WTC11 (cell line): ENCODE results near the gene COMMD7. TPM values are rescaled to one million over a fixed set of nuclear protein-coding genes. Genes with fewer than 3 reads are reported as not detected.
A peak's percentile ranks its signal among the peaks of the same experiment; 100 is the strongest.

ENCODE experiments used
- AFF4 ChIP-seq: sonication (generic); formaldehyde crosslinking; IDR thresholded peaks from 2 replicates; pipeline ENCODE4 v1.8.1; 2023; ENCODE audit warnings: mild to moderate bottlenecking, missing genetic modification reagents, borderline replicate concordance
- E2F5 ChIP-seq: sonication (generic); formaldehyde crosslinking; IDR thresholded peaks from 2 replicates; pipeline ENCODE4 v1.8.1; 2022; ENCODE audit warnings: mild to moderate bottlenecking, moderate library complexity, missing genetic modification reagents
- ELF4 ChIP-seq: sonication (generic); formaldehyde crosslinking; IDR thresholded peaks from 2 replicates; pipeline ENCODE4 v1.8.1; 2022; ENCODE audit warnings: low read depth, mild to moderate bottlenecking, moderate library complexity, missing genetic modification reagents
- ESRRA ChIP-seq: sonication (generic); formaldehyde crosslinking; IDR thresholded peaks from 2 replicates; pipeline ENCODE4 v1.8.1; 2022; ENCODE audit warnings: mild to moderate bottlenecking, missing genetic modification reagents, borderline replicate concordance
- FOXP4 ChIP-seq: sonication (generic); formaldehyde crosslinking; IDR thresholded peaks from 2 replicates; pipeline ENCODE4 v1.8.0; 2022; ENCODE audit warnings: mild to moderate bottlenecking, missing genetic modification reagents
- GRHL2 ChIP-seq: fragments of 250-450 bp; sonication (Bioruptor Pico); IDR thresholded peaks from 2 replicates; pipeline ENCODE4 v1.8.0; 2022; ENCODE audit warnings: mild to moderate bottlenecking, moderate library complexity; ENCODE audit not compliant: insufficient replicate concordance, severe bottlenecking
- HMGA2 ChIP-seq: fragments of 250-450 bp; sonication (Bioruptor Pico); IDR thresholded peaks from 2 replicates; pipeline ENCODE4 v1.4.0; 2021; ENCODE audit warnings: mild to moderate bottlenecking, moderate library complexity
- NR1H2 ChIP-seq: sonication (generic); formaldehyde crosslinking; IDR thresholded peaks from 2 replicates; pipeline ENCODE4 v1.9.0; 2021; ENCODE audit warnings: mild to moderate bottlenecking, moderate library complexity, missing genetic modification reagents
- NR3C1 ChIP-seq: sonication (generic); formaldehyde crosslinking; conservative IDR thresholded peaks from 2 replicates; pipeline ENCODE4 v1.8.1; 2023; ENCODE audit warnings: low read depth, mild to moderate bottlenecking, missing genetic modification reagents
- PRDM15 ChIP-seq: sonication (generic); formaldehyde crosslinking; IDR thresholded peaks from 2 replicates; pipeline ENCODE4 v1.8.0; 2022; ENCODE audit warnings: missing genetic modification reagents
- RELA ChIP-seq: sonication (generic); formaldehyde crosslinking; IDR thresholded peaks from 2 replicates; pipeline ENCODE4 v1.8.1; 2022; ENCODE audit warnings: missing genetic modification reagents, mild to moderate bottlenecking, borderline replicate concordance
- RORB ChIP-seq: fragments of 250-450 bp; sonication (Bioruptor Pico); IDR thresholded peaks from 2 replicates; pipeline ENCODE4 v1.9.0; 2021; ENCODE audit warnings: mild to moderate bottlenecking
- TCF7 ChIP-seq: sonication (generic); formaldehyde crosslinking; IDR thresholded peaks from 2 replicates; pipeline ENCODE4 v1.8.0; 2022; ENCODE audit warnings: mild to moderate bottlenecking, low read depth, missing genetic modification reagents, moderate library complexity
- USF1 ChIP-seq: sonication (generic); formaldehyde crosslinking; IDR thresholded peaks from 2 replicates; pipeline ENCODE4 v1.8.0; 2022; ENCODE audit warnings: mild to moderate bottlenecking, missing genetic modification reagents
- USF2 ChIP-seq: sonication (generic); formaldehyde crosslinking; IDR thresholded peaks from 2 replicates; pipeline ENCODE4 v1.8.1; 2023; ENCODE audit warnings: mild to moderate bottlenecking, missing genetic modification reagents, moderate library complexity
- ZBTB43 ChIP-seq: sonication (generic); formaldehyde crosslinking; IDR thresholded peaks from 2 replicates; pipeline ENCODE4 v1.8.1; 2023; ENCODE audit warnings: mild to moderate bottlenecking, missing genetic modification reagents
- ZMAT4 ChIP-seq: fragments of 250-450 bp; sonication (Bioruptor Pico); IDR thresholded peaks from 2 replicates; pipeline ENCODE4 v1.9.0; 2021; ENCODE audit warnings: mild to moderate bottlenecking
- ZNF121 ChIP-seq: sonication (generic); formaldehyde crosslinking; IDR thresholded peaks from 2 replicates; pipeline ENCODE4 v1.8.0; 2023; ENCODE audit warnings: missing genetic modification reagents
- ZNF232 ChIP-seq: sonication (generic); formaldehyde crosslinking; IDR thresholded peaks from 2 replicates; pipeline ENCODE4 v1.8.0; 2022; ENCODE audit warnings: mild to moderate bottlenecking, missing genetic modification reagents
- ZNF263 ChIP-seq: sonication (generic); formaldehyde crosslinking; IDR thresholded peaks from 2 replicates; pipeline ENCODE4 v1.8.1; 2022; ENCODE audit warnings: low read depth, mild to moderate bottlenecking, moderate library complexity, missing genetic modification reagents
- ZNF317 ChIP-seq: sonication (generic); formaldehyde crosslinking; IDR thresholded peaks from 2 replicates; pipeline ENCODE4 v1.8.1; 2023; ENCODE audit warnings: low read depth, mild to moderate bottlenecking, moderate library complexity, missing genetic modification reagents, borderline replicate concordance
- total RNA-seq: library from RNA; stranded (reverse); gene quantifications from 3 replicates; pipeline ENCODE4 v1.2.3, GENCODE V29; 2021

Gene COMMD7
- total RNA-seq, 1 experiment from 2014 or later, result 42.3 TPM

GRCh38 chr20:32743237-32744112, at the start of gene COMMD7 (continued):
- TF ChIP-seq FOXP4 (CRISPR knock-in tag), result peak; percentile 21; the same call in 1 of the 2 replicates
- TF ChIP-seq ZMAT4 (CRISPR knock-in tag), result no peak
- no peak for TF ChIP-seq ZNF121 (CRISPR knock-in tag)
- no peak for TF ChIP-seq ELF4 (CRISPR knock-in tag)
- no peak for TF ChIP-seq AFF4 (CRISPR knock-in tag)
- no peak for TF ChIP-seq E2F5
- TF ChIP-seq RELA, result 0 out of 2 replicates have a peak, but pooled peaks have one; percentile 16
- no peak for TF ChIP-seq USF1 (CRISPR knock-in tag)
- no peak for TF ChIP-seq GRHL2 (CRISPR knock-in tag)
- 0 out of 2 replicates have a peak, but pooled peaks have one; percentile 30 for TF ChIP-seq ZNF263
- TF ChIP-seq USF2 (CRISPR knock-in tag), result peak; percentile 48
- TF ChIP-seq PRDM15 (CRISPR knock-in tag), result peak; percentile 54; the same call in 1 of the 2 replicates
- no peak for TF ChIP-seq NR3C1 (CRISPR knock-in tag)
- no peak for TF ChIP-seq NR1H2 (CRISPR knock-in tag)
- no peak; the same call in 1 of the 2 replicates for TF ChIP-seq ZNF317 (CRISPR knock-in tag)
- no peak for TF ChIP-seq TCF7 (CRISPR knock-in tag)
- TF ChIP-seq HMGA2 (CRISPR knock-in tag), result no peak
- TF ChIP-seq RORB (CRISPR knock-in tag), result no peak
- TF ChIP-seq ESRRA (CRISPR knock-in tag), result no peak
- TF ChIP-seq ZBTB43 (CRISPR knock-in tag), result no peak
- TF ChIP-seq ZNF232 (CRISPR knock-in tag), result no peak
